ENCODE measurements around the gene UBE2F. TPM values are rescaled to one million over a fixed set of nuclear protein-coding genes. Genes with fewer than 3 reads are reported as not detected.

The UBE2F gene
- total and polyA plus RNA-seq, 2 experiments from 2014 or later = 52.8 to 66.7 TPM

DNA sequence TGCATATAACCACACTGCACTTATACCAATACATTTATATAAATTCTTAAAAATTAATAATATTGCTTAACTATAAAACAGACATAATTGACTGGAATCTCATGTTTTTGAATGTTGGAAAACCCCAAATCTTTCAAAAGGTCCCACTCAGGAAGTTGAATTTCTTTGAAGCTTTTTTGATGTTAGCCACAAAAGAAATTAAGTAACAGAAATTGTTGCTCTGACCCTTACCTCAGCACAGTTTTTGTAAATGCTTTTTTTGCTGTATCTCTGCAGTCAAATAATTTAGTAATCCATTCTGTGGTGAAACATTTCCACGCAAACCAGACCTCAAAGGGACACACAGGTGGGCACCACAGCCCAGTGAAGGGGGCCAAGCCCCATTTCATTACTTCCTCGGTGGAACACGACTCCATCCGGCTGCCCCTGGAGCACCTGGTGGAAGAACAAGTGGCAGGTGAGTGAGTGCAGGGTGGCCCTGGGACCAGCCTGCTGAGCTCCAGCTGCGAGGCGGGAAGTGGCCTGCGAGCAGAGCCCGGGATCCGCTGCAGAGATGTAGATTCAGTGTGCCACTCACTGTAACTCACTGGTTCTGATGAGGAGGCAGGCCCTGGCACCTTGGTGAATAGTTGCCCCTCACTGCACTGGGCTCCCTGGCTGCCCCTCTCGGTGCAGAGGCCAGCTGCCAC lies 102.4 kb downstream of the UBE2F start:
- H3K27me3 ChIP-seq = no peaks in the 10 kb centered on the region
- H3K36me3 ChIP-seq (replicated peaks; ENCODE audit: insufficient read depth, low read depth) = no peaks in the 10 kb centered on the region
- no peaks in the 10 kb centered on the region for H3K9me2 ChIP-seq (replicated peaks; ENCODE audit: insufficient read depth)
- H3K4me1 ChIP-seq (ENCODE audit: insufficient read depth) = peaks cover 10% of the 10 kb centered on the region
- TF ChIP-seq, protein P1, sequence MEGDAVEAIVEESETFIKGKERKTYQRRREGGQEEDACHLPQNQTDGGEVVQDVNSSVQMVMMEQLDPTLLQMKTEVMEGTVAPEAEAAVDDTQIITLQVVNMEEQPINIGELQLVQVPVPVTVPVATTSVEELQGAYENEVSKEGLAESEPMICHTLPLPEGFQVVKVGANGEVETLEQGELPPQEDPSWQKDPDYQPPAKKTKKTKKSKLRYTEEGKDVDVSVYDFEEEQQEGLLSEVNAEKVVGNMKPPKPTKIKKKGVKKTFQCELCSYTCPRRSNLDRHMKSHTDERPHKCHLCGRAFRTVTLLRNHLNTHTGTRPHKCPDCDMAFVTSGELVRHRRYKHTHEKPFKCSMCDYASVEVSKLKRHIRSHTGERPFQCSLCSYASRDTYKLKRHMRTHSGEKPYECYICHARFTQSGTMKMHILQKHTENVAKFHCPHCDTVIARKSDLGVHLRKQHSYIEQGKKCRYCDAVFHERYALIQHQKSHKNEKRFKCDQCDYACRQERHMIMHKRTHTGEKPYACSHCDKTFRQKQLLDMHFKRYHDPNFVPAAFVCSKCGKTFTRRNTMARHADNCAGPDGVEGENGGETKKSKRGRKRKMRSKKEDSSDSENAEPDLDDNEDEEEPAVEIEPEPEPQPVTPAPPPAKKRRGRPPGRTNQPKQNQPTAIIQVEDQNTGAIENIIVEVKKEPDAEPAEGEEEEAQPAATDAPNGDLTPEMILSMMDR (IDR thresholded peaks at IDR 0.05; ENCODE audit: poor library complexity) = no peak
- no peak for TF ChIP-seq EZH2 (IDR thresholded peaks at IDR 0.05; ENCODE audit: borderline replicate concordance)
- TF ChIP-seq EZH2phosphoT487 (IDR thresholded peaks at IDR 0.05; ENCODE audit: low read depth, severe bottlenecking, unreplicated experiment) = no peak
- no peak overlapping the region for H2AFZ ChIP-seq
- no peaks in the 10 kb centered on the region for H4K20me1 ChIP-seq (ENCODE audit: insufficient read depth, poor library complexity, severe bottlenecking)
- no peak overlapping the region for H3K4me3 ChIP-seq
- no peaks in the 10 kb centered on the region for H3K9me3 ChIP-seq (ENCODE audit: low read depth)
- peaks cover 2% of the 10 kb centered on the region for H3K79me2 ChIP-seq
- H3K4me2 ChIP-seq = no peak overlapping the region
- H3K27ac ChIP-seq = no peak overlapping the region
- 94% methylated on average over 10 of the region's 10 CpGs for WGBS (ENCODE audit: low lambda C conversion rate, missing lambda C conversion rate)
- DNase-seq (ENCODE audit: low spot score) = no peak

GRCh38 chr2:238069877-238070276 lies 103.1 kb downstream of the UBE2F start:
- Histone ChIP-seq H3K9me2 (replicated peaks; ENCODE audit: insufficient read depth) (no peaks in the 10 kb centered on the region), H3K27ac (no peak overlapping the region), H3K4me2 (no peak overlapping the region), H4K20me1 (ENCODE audit: insufficient read depth, poor library complexity, severe bottlenecking) (no peaks in the 10 kb centered on the region), H3K36me3 (replicated peaks; ENCODE audit: insufficient read depth, low read depth) (no peaks in the 10 kb centered on the region), H3K4me3 (no peak overlapping the region), H3K27me3 (no peaks in the 10 kb centered on the region), H3K79me2 (peaks cover 2% of the 10 kb centered on the region), H2AFZ (no peak overlapping the region), H3K9me3 (ENCODE audit: low read depth) (no peaks in the 10 kb centered on the region), H3K4me1 (ENCODE audit: insufficient read depth) (peaks cover 5% of the 10 kb centered on the region)
- no peak for DNase-seq (ENCODE audit: low spot score)
- no peak for TF ChIP-seq EZH2phosphoT487 (IDR thresholded peaks at IDR 0.05; ENCODE audit: low read depth, severe bottlenecking, unreplicated experiment)
- no peak for TF ChIP-seq EZH2 (IDR thresholded peaks at IDR 0.05; ENCODE audit: borderline replicate concordance)
- TF ChIP-seq, protein P1 (IDR thresholded peaks at IDR 0.05; ENCODE audit: poor library complexity) = no peak
- 95% methylated on average over 9 of the region's 9 CpGs for WGBS (ENCODE audit: low lambda C conversion rate, missing lambda C conversion rate)

DNA sequence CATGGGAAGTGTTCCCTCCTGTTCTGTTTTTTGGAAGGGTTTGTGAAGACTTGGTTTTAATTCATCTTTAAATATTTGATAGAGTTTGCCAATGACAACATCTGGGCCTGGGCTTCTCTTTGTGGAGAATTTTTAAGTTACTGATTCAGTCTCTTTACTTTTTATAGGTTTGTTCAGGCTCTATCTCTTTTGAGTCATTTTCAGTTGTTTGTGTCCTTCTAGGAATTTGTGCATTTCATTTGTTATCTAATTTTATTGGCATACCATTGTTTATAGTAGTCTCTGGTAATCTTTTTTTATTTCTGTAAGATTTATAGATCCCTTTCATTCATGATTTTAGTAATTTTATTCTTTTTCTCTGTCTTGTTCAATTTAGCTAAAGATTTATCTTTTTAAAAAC lies 108.6 kb downstream of the UBE2F start:
- H3K9me3 ChIP-seq (ENCODE audit: low read depth) = no peaks in the 10 kb centered on the region
- no peak overlapping the region for H3K4me3 ChIP-seq
- no peaks in the 10 kb centered on the region for H3K4me1 ChIP-seq (ENCODE audit: insufficient read depth)
- no peak overlapping the region for H3K4me2 ChIP-seq
- no peak overlapping the region for H2AFZ ChIP-seq
- no peak overlapping the region for H3K27ac ChIP-seq
- H4K20me1 ChIP-seq (ENCODE audit: insufficient read depth, poor library complexity, severe bottlenecking) = no peaks in the 10 kb centered on the region
- H3K27me3 ChIP-seq = no peaks in the 10 kb centered on the region
- no peaks in the 10 kb centered on the region for H3K79me2 ChIP-seq
- no peak for DNase-seq (ENCODE audit: low spot score)
- TF ChIP-seq, protein P1 (IDR thresholded peaks at IDR 0.05; ENCODE audit: poor library complexity) = no peak
- no peak for TF ChIP-seq EZH2 (IDR thresholded peaks at IDR 0.05; ENCODE audit: borderline replicate concordance)
- TF ChIP-seq EZH2phosphoT487 (IDR thresholded peaks at IDR 0.05; ENCODE audit: low read depth, severe bottlenecking, unreplicated experiment) = no peak
- peaks cover 5% of the 10 kb centered on the region for H3K36me3 ChIP-seq (replicated peaks; ENCODE audit: insufficient read depth, low read depth)
- no peaks in the 10 kb centered on the region for H3K9me2 ChIP-seq (replicated peaks; ENCODE audit: insufficient read depth)
